Measurements from ENCODE around the gene FAM171A1.

- TF ChIP-seq CTCF (conservative IDR thresholded peaks at IDR 0.05 in 1 of 2, IDR thresholded peaks at IDR 0.05 in 1 of 2; ENCODE audit: low read depth in 1 of 2, low read length in 2 of 2) (no peak), EZH2 (IDR thresholded peaks at IDR 0.05; ENCODE audit: low read length, missing control alignments) (no peak)
Observed at GRCh38 chr10:15367296-15368085, 3.6 kb downstream of the FAM171A1 start.

Measured in fibroblast of lung (primary cell).